H1 (cell line): Measurements from ENCODE around the gene CDCA4. TPM values are rescaled to one million over a fixed set of nuclear protein-coding genes. Genes with fewer than 3 reads are reported as not detected.
A peak's percentile ranks its signal among the peaks of the same experiment; 100 is the strongest.

Experiments used
- CTCF ChIA-PET: fragments of 300-600 bp; sonication (Branson Sonifier 250); formaldehyde crosslinking; loops from one replicate; lab custom pipeline; 2021; ENCODE audit not compliant: partially characterized antibody; lab: Charles Lee
- POLR2A ChIA-PET: fragments of 300-600 bp; sonication (Branson Sonifier 250); formaldehyde crosslinking; loops from one replicate; lab custom pipeline; 2021; ENCODE audit warnings: inconsistent platforms; ENCODE audit not compliant: partially characterized antibody; lab: Charles Lee
- DNase-seq, 2 experiments: peaks; one replicate each; pipeline versions ENCODE4 v3.0.0 to v3.0.0-alpha.2; 2010 to 2022; ENCODE audit warnings: low spot score in 2 of 2, low read depth in 1 of 2, mixed read lengths in 1 of 2
- FAIRE-seq: peaks from 2 replicates; lab custom pipeline; 2011; peaks lifted over from hg19 to GRCh38; lab: Jason Lieb, UNC
- H2AFZ ChIP-seq: 2 replicates; pipeline ENCODE4 v1.8.1; 2012; ENCODE audit warnings: low read length, inconsistent platforms
- H2AK5ac ChIP-seq: 2 replicates; pipeline ENCODE4 v1.6.1; 2013; ENCODE audit warnings: low read depth, low read length
- H2BK120ac ChIP-seq: replicated peaks from 2 replicates; pipeline ENCODE3; 2013; ENCODE audit warnings: low read depth, low read length, inconsistent platforms
- H2BK12ac ChIP-seq: 2 replicates; pipeline ENCODE4 v1.6.1; 2013; ENCODE audit warnings: low read depth, low read length
- H2BK15ac ChIP-seq: 2 replicates; pipeline ENCODE4 v1.6.1; 2013; ENCODE audit warnings: low read length
- H2BK20ac ChIP-seq: 2 replicates; pipeline ENCODE4 v1.6.1; 2013; ENCODE audit warnings: low read length
- H2BK5ac ChIP-seq: 2 replicates; pipeline ENCODE4 v1.6.1; 2013; ENCODE audit warnings: low read depth, low read length
- H3K14ac ChIP-seq: 2 replicates; pipeline ENCODE4 v1.6.1; 2013; ENCODE audit warnings: inconsistent platforms; ENCODE audit not compliant: insufficient read length
- H3K18ac ChIP-seq: 2 replicates; pipeline ENCODE4 v1.6.1; 2013; ENCODE audit warnings: low read length; ENCODE audit errors: extremely low read depth
- H3K23ac ChIP-seq: 2 replicates; pipeline ENCODE4 v1.6.1; 2013; ENCODE audit warnings: inconsistent platforms; ENCODE audit not compliant: insufficient read length
- H3K23me2 ChIP-seq: 2 replicates; pipeline ENCODE4 v1.6.1; 2013; ENCODE audit warnings: low read depth, low read length
- H3K27ac ChIP-seq: 2 replicates; pipeline ENCODE4 v1.6.1; 2011; ENCODE audit warnings: low read depth, low read length, inconsistent platforms
- H3K27me3 ChIP-seq, 4 experiments: replicated peaks in 1 of 4; 1 replicate in 1 of 4; 2 replicates in 3 of 4; pipeline versions ENCODE4 v1.6.1 to v1.8.1; 2011 to 2013; ENCODE audit warnings: low read length in 3 of 4, mild to moderate bottlenecking in 3 of 4, inconsistent platforms in 2 of 4, mixed read lengths in 2 of 4, moderate library complexity in 1 of 4; ENCODE audit not compliant: control insufficient read depth in 3 of 4, insufficient read depth in 3 of 4; ENCODE audit errors: extremely low read depth in 1 of 4
- H3K36me3 ChIP-seq, 4 experiments: 2 replicates each; pipeline versions ENCODE4 v1.6.1 to v1.8.1; 2011 to 2013; ENCODE audit warnings: mild to moderate bottlenecking in 4 of 4, low read length in 3 of 4, moderate library complexity in 2 of 4, control low read depth in 1 of 4, inconsistent platforms in 1 of 4; ENCODE audit not compliant: insufficient read depth in 4 of 4, control insufficient read depth in 2 of 4
- H3K4ac ChIP-seq: replicated peaks from 2 replicates; pipeline ENCODE3; 2013; ENCODE audit warnings: low read length, low read depth, mixed read lengths, inconsistent platforms; ENCODE audit not compliant: insufficient read length
- H3K4me1 ChIP-seq, 4 experiments: replicated peaks in 1 of 4; 1 replicate in 1 of 4; 2 replicates in 3 of 4; pipeline versions ENCODE4 v1.6.1 to v1.8.1; 2011 to 2013; ENCODE audit warnings: low read length in 3 of 4, inconsistent platforms in 2 of 4, mixed read lengths in 1 of 4; ENCODE audit not compliant: insufficient read depth in 4 of 4, control insufficient read depth in 3 of 4
- H3K4me2 ChIP-seq, 2 experiments: 2 replicates each; pipeline versions ENCODE4 v1.6.1 to v1.8.1; 2011 to 2013; ENCODE audit warnings: low read depth in 2 of 2, low read length in 2 of 2, control low read depth in 1 of 2, inconsistent platforms in 1 of 2, mild to moderate bottlenecking in 1 of 2; ENCODE audit not compliant: insufficient read depth in 1 of 2
- H3K4me3 ChIP-seq, 4 experiments: fragments of 200-600, 300-600 bp in 1 of 4; sonication (generic), shearing (Covaris generic), sonication (Bioruptor Twin) in 1 of 4; 2 replicates each; pipeline versions ENCODE4 v1.5.1 to v1.8.1; 2011 to 2016; ENCODE audit warnings: low read length in 4 of 4, low read depth in 3 of 4, control low read depth in 2 of 4, inconsistent platforms in 2 of 4, mild to moderate bottlenecking in 2 of 4, mixed read lengths in 1 of 4, moderate library complexity in 1 of 4; ENCODE audit not compliant: insufficient read depth in 2 of 4; ENCODE audit errors: extremely low read depth in 1 of 4
- H3K56ac ChIP-seq: replicated peaks from 2 replicates; pipeline ENCODE3; 2013; ENCODE audit warnings: low read depth, mild to moderate bottlenecking, mixed read lengths, low read length, inconsistent platforms; ENCODE audit not compliant: insufficient read length
- H3K79me1 ChIP-seq: 2 replicates; pipeline ENCODE4 v1.6.1; 2013; ENCODE audit warnings: low read depth, low read length, control low read depth
- H3K79me2 ChIP-seq, 2 experiments: 2 replicates each; pipeline versions ENCODE4 v1.6.1 to v1.8.1; 2012 to 2013; ENCODE audit warnings: low read length in 2 of 2, mild to moderate bottlenecking in 2 of 2, inconsistent platforms in 1 of 2; ENCODE audit not compliant: insufficient read depth in 2 of 2, control insufficient read depth in 1 of 2
- H3K9ac ChIP-seq, 4 experiments: replicated peaks in 1 of 4; 1 replicate in 1 of 4; 2 replicates in 3 of 4; pipeline versions ENCODE4 v1.6.1 to v1.8.1; 2011 to 2013; ENCODE audit warnings: low read depth in 3 of 4, low read length in 3 of 4, control low read depth in 2 of 4, mild to moderate bottlenecking in 2 of 4, moderate library complexity in 2 of 4, inconsistent platforms in 1 of 4; ENCODE audit errors: extremely low read depth in 1 of 4
- H3K9me3 ChIP-seq, 2 experiments: 2 replicates each; pipeline versions ENCODE4 v1.6.1 to v1.8.1; 2012 to 2013; ENCODE audit warnings: mild to moderate bottlenecking in 2 of 2, moderate library complexity in 2 of 2, control low read depth in 1 of 2, inconsistent platforms in 1 of 2, low read depth in 1 of 2, low read length in 1 of 2, mixed read lengths in 1 of 2; ENCODE audit not compliant: insufficient read depth in 2 of 2
- H4K20me1 ChIP-seq, 2 experiments: replicated peaks in 1 of 2; 2 replicates each; pipeline versions ENCODE3 to v1.8.1; 2011 to 2013; ENCODE audit warnings: inconsistent platforms in 2 of 2, low read length in 2 of 2, mild to moderate bottlenecking in 1 of 2; ENCODE audit not compliant: insufficient read depth in 2 of 2, control insufficient read depth in 1 of 2
- H4K5ac ChIP-seq: 2 replicates; pipeline ENCODE4 v1.6.1; 2013; ENCODE audit warnings: low read length, low read depth, mixed read lengths, inconsistent platforms; ENCODE audit not compliant: insufficient read length
- H4K8ac ChIP-seq: 2 replicates; pipeline ENCODE4 v1.8.0; 2013; ENCODE audit warnings: mild to moderate bottlenecking, moderate library complexity, low read length, inconsistent platforms; ENCODE audit not compliant: insufficient read depth; ENCODE audit errors: extremely low read depth
- H4K91ac ChIP-seq: replicated peaks from 2 replicates; pipeline ENCODE3; 2013; ENCODE audit warnings: low read length, mixed read lengths, inconsistent platforms; ENCODE audit not compliant: insufficient read length
- WGBS, 2 experiments: shearing (Covaris generic) in 1 of 2; methylation state at CpG; one replicate each; pipeline versions ENCODE4 v1.1.6 to v1.1.7; 2013 to 2015; ENCODE audit warnings: low lambda C conversion rate in 2 of 2, mixed read lengths in 2 of 2, inconsistent platforms in 1 of 2, low coverage in 1 of 2, missing lambda C conversion rate in 1 of 2; ENCODE audit not compliant: insufficient replicate concordance in 2 of 2, insufficient coverage in 1 of 2, insufficient read length in 1 of 2; ENCODE audit errors: extremely low coverage in 1 of 2, missing lambda C conversion rate in 1 of 2; 5-methylcytosine and 5-hydroxymethylcytosine counted together
- polyA plus RNA-seq, 7 experiments: library from polyadenylated mRNA; depleted of rRNA in 3 of 7; stranded (reverse) in 5 of 7; unstranded in 2 of 7; fragments of >200 nt in 5 of 7; fragments of 200-250 nt in 2 of 7; gene quantifications; 1 replicate in 5 of 7; 2 replicates in 1 of 7; 4 replicates in 1 of 7; pipeline versions ENCODE4 v1.2.1 to v1.2.3, GENCODE V29; 2011 to 2013; ENCODE audit warnings: missing spikeins in 2 of 7, mixed read lengths in 2 of 7
- total RNA-seq: library from RNA; stranded (reverse); fragmentation: NEBNext Ultra II Directional; extraction: Animal tissue kit (Norgen Biotek cat#: 25700); gene quantifications from 2 replicates; pipeline ENCODE4 v1.2.1, GENCODE V29; 2021

The CDCA4 gene
- total and polyA plus RNA-seq, 2 of the 8 experiments (the other 6 are each of a cell fraction or from before 2014, with no cell fraction given): 49.9 to 62.4 TPM

GRCh38 chr14:104996032-104996431 is 24.9 kb downstream of the CDCA4 start:
- no peak overlapping the region for H2BK15ac ChIP-seq
- no peak overlapping the region for H2AFZ ChIP-seq
- H2BK12ac ChIP-seq: no peak overlapping the region
- ChIA-PET CTCF (interaction anchor here (1.0 to 2.3 kb wide), 2 partner anchors 47 to 50 kb away, joined by 3 to 10 read pairs; no protein-coding TSS in a partner anchor), POLR2A (interaction anchor here (1.5 kb wide), 1 partner anchor 18 kb away, joined by 4 read pairs; no protein-coding TSS in a partner anchor)
- H3K27ac ChIP-seq: no peak overlapping the region
- H4K8ac ChIP-seq: no peak overlapping the region
- no peak overlapping the region for H2BK120ac ChIP-seq
- peaks cover 0 to 4% (median 0%) of the 10 kb centered on the region in 4 experiments; a peak in 2 of 8 replicates for H3K36me3 ChIP-seq
- no peaks in the 10 kb centered on the region for H3K79me2 ChIP-seq
- no peak overlapping the region for H3K4me3 ChIP-seq
- no peak overlapping the region for H3K4ac ChIP-seq
- H3K9ac ChIP-seq: no peak overlapping the region
- H3K23me2 ChIP-seq: no peaks in the 10 kb centered on the region
- no peak overlapping the region for H3K56ac ChIP-seq
- no peaks in the 10 kb centered on the region for H3K9me3 ChIP-seq
- no peaks in the 10 kb centered on the region for H3K79me1 ChIP-seq
- H2BK5ac ChIP-seq: peak overlapping the region; percentile 8; the same call in 1 of the 2 replicates
- H4K91ac ChIP-seq: no peak overlapping the region
- no peak overlapping the region for H2BK20ac ChIP-seq
- 90% methylated on average over 5 of the region's 5 CpGs; no CpG with 5 or more reads in 1 of the 2 experiments for WGBS, 2 experiments
- H3K14ac ChIP-seq: no peak overlapping the region
- no peaks in the 10 kb centered on the region for H3K27me3 ChIP-seq
- peaks cover 0 to 2% of the 10 kb centered on the region in 2 experiments for H4K20me1 ChIP-seq
- H3K18ac ChIP-seq: no peak overlapping the region
- no peak overlapping the region for H3K4me2 ChIP-seq
- no peak overlapping the region for H3K23ac ChIP-seq
- DNase-seq: no peak
- FAIRE-seq: no peak
- H2AK5ac ChIP-seq: no peak overlapping the region
- no peaks in the 10 kb centered on the region for H3K4me1 ChIP-seq
- no peak overlapping the region for H4K5ac ChIP-seq
